Anterior cingulate cortex (tissue), 58 donors: Measurements from ENCODE around the gene KNL1.
"Not testable (repeated sequence)": the region's sequence is repeated elsewhere in the genome, so short reads cannot be mapped to it uniquely, and the experiment has no call there.

Source experiments
- DNase-seq, 58 donors: peaks; one replicate each; lab custom pipeline; 2025; lab: John Stamatoyannopoulos, UW

The KNL1 gene

GRCh38 chr15:40576914-40577313 lies 17.1 kb upstream of the KNL1 start:
- not testable (repeated sequence) for DNase-seq

GRCh38 chr15:40578892-40579291 lies 15.2 kb upstream of the KNL1 start:
- no peak for DNase-seq

GRCh38 chr15:40581796-40582195 lies 12.3 kb upstream of the KNL1 start:
- DNase-seq = not testable (repeated sequence)

DNA sequence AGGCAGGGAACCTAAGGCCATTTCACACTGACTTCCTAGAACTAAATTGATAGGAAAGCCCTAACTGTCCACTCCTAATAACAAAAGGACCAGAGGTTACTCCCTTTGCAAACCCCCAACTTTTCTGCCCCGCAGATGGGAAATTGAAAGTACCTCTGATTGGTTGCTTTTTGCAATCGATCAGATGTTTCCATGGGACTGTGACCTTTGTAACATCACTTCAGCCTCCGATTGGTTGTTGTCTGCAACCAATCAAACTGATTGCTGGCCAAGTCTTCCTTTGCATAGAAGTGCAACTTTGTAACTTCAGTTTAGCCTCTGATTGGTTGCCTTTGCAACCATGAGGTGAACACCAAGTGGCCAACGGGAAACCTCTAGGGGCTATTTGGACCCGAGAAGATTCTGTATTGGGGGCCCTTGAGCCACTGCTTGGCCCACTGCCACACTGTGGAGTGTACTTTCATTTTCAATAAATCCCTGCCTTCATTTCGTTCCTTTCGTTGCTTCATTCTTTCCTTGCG lies 11.3 kb upstream of the KNL1 start:
- peak in 1 of 58 donors; percentile 28 for DNase-seq

DNA sequence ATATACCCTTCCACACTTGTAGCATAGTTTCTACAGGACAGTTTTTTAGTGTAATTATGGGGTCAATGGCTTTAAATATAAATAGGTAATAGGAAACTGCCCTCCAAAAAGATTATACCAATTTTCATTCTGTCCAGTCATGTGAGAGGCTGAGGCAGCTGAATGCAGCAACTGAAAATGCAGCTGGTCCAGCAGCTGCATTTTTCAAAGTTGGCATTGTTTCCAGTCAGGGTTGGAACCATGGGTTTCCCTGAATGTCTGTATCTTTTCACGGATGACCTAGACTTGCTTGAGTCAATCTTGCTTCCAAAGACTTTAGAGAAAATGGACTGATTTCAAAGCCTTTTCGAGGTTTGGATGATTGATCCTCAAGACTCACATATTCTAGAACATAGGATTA lies 9.9 kb upstream of the KNL1 start:
- peak in 21 of 58 donors; percentile 1 to 70 (median 22) for DNase-seq

GRCh38 chr15:40590667-40591050 lies 3.4 kb upstream of the KNL1 start:
- DNase-seq = no peak

GRCh38 chr15:40591389-40591788 lies 2.7 kb upstream of the KNL1 start:
- no peak for DNase-seq

- DNase-seq = no peak
Measured at GRCh38 chr15:40593165-40593564, 884 bp upstream of the KNL1 start.

GRCh38 chr15:40594429-40594836 lies 384 bp downstream of the KNL1 start:
- peak in 5 of 58 donors; percentile 18 to 40 (median 35) for DNase-seq

DNA sequence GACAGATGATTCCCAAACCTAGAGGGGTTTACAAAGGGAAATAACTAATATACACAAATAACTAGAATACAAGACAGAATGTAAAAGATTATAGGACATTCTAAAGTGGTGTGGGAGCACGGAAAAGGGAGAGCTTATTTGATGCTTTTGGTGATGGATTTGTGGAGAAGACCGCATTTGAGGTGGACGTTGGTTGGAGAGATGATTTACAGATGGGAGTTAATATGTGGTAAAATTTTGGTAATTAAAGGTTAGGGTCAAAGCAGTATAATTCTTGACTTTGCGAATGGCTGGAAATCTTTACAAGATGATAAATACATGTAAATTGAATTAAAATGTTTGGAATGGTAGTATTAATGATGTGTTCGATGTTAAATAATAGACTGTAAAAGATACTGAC lies 1.2 kb downstream of the KNL1 start:
- DNase-seq = no peak

GRCh38 chr15:40595773-40596172 lies 1.7 kb downstream of the KNL1 start:
- no peak for DNase-seq

- DNase-seq = no peak
Measured at GRCh38 chr15:40597024-40597423, 3.0 kb downstream of the KNL1 start.

DNA sequence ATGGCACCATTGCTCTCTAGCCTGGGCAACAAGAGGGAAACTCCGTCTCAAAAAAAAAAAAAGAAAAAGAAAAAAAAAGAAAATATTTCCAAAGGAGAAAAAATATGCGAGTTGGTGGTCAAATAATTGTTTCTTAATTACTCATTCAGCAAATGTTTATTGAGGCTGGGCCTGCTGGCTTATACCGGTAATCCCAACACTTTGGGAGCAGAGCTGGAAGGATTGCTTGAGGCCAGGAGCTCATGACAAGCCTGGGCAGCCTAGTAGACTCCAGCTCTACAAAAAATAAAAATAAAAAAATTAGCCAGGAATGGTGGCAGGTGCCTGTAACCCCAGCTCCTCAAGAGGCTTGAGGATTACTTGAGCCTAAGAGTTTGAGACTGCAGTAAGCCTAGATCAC lies 4.1 kb downstream of the KNL1 start:
- no peak for DNase-seq

DNA sequence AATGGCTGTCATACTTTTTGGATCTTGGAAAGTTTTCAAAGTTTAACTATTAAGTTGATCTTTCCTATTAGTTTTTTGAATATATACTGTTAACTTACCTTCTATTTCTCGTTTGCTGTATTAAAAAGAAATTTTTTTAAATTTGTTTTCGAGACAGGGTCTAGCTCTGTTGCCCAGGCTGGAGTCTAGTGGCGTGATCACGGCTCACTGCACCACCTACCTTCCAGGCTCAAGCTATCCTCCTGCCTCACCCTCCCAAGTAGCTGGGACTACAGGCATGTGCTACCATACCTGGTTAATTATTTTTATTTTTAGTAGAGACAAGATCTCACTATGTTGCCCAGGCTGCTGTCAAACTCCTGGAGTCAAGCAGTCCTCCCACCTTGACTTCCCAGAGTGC lies 4.6 kb downstream of the KNL1 start:
- no peak for DNase-seq

DNA sequence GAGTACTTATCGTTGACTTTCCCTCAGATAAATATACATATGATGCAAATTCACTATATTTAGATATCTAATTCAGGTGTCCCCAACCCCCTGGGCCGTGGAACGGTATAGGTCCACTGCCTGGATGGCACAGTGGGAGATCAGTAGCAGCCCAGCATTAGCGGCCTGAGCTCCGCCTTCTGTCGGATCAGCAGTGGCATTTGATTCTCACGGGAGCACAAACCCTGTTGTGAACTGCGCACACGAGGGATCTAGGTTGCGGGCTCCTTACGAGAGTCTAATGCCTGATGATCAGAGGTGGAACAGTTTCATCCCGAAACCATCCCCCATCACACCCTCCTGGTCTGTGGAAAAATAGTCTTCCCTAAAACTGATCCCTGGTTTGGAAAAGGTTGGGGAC lies 6.9 kb downstream of the KNL1 start:
- no peak for DNase-seq

- DNase-seq = no peak
Measured at GRCh38 chr15:40603935-40604334, 9.9 kb downstream of the KNL1 start.

- no peak for DNase-seq
Measured at GRCh38 chr15:40613080-40613479, 19.0 kb downstream of the KNL1 start.

DNA sequence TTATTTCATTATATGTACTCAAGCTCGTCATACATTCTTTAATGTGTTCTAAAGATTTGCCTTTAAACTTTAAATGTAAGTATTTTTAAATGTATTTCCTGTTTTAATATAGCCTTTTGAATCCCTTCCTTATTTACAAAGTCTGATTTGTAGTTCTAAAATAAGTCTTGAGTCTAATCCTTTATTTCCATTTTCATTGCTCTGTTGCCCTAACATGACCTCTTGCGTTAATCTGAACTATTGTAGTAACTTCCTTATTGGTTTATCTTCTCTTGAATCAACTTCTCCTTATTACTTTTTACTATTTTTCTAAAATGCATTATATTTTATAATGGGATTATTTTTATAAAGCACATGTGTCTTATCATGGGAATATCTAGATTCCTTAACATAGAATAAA lies 24.0 kb downstream of the KNL1 start:
- no peak for DNase-seq

- DNase-seq = no peak
Measured at GRCh38 chr15:40618906-40619305, 24.9 kb downstream of the KNL1 start.

GRCh38 chr15:40623361-40623760 lies 29.3 kb downstream of the KNL1 start:
- no peak for DNase-seq

DNA sequence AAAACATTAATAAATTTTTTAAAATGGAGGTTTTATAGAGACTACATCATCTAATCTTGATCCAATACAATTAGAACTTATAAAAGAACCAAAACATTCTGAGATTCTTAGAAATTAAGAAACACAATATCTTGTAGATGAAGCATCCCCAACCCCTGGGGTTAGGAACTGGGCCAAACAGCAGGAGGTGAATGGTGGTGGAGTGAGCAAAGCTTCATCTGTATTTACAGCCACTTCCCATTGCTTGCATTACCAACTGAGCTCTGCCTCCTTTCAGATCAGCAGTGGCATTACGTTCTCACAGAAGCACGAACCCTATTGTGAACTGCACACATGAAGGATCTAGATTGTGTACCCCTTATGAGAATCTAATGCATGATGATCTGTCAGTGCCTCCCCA lies 36.3 kb downstream of the KNL1 start:
- DNase-seq = no peak

- no peak for DNase-seq
Measured at GRCh38 chr15:40633178-40633577, 39.1 kb downstream of the KNL1 start.

DNA sequence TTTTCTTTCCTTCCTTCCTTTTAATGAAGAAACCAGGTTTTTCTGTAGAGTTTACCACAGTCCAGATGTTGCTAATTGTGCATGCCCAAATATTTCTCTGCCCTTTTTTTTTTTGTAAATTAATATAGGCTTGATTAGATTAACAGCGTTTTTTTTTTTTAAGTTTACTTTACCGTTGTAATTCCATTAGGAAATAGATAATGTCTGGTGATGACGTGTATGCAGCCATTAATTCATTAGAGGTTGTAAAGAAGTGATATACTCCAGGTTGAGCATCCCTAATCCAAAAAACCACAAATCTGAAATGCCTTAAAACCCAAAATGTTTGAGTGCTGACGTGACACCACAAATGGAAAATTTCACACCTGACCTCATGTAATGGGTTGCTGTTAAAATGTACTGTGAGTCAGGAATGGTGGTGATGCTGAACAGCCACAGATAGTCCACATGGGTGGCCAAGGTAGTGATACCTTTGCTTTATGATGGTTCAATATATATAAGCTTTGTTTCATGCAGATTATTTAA lies 43.2 kb downstream of the KNL1 start:
- no peak for DNase-seq
